Mucosa of rectum (tissue), 2 donors: Measurements from ENCODE around the gene XRCC1.

ENCODE experiments used
- H3K27ac ChIP-seq, 2 donors: one replicate each; pipeline ENCODE4 v1.7.0; 2013; ENCODE audit warnings: inconsistent platforms in 2 of 2, low read depth in 2 of 2, low read length in 2 of 2
- H3K27me3 ChIP-seq, 2 donors: one replicate each; pipeline ENCODE4 v1.7.0; 2013; ENCODE audit warnings: low read length in 2 of 2; ENCODE audit not compliant: control insufficient read depth in 2 of 2, insufficient read depth in 2 of 2
- H3K36me3 ChIP-seq, 2 donors: one replicate each; pipeline ENCODE4 v1.7.0; 2013; ENCODE audit warnings: low read length in 2 of 2; ENCODE audit not compliant: control insufficient read depth in 2 of 2, insufficient read depth in 2 of 2
- H3K4me1 ChIP-seq, 2 donors: one replicate each; pipeline ENCODE4 v1.7.0; 2013; ENCODE audit warnings: low read length in 2 of 2, mild to moderate bottlenecking in 1 of 2; ENCODE audit not compliant: control insufficient read depth in 2 of 2, insufficient read depth in 2 of 2
- H3K4me3 ChIP-seq, 2 donors: one replicate each; pipeline ENCODE4 v1.7.0; 2013; ENCODE audit warnings: low read length in 2 of 2
- H3K9ac ChIP-seq, 2 donors: one replicate each; pipeline ENCODE4 v1.7.0; 2013; ENCODE audit warnings: low read length in 2 of 2, low read depth in 1 of 2, mild to moderate bottlenecking in 1 of 2
- H3K9me3 ChIP-seq, 2 donors: one replicate each; pipeline ENCODE4 v1.7.0; 2013; ENCODE audit warnings: low read length in 2 of 2; ENCODE audit not compliant: control insufficient read depth in 2 of 2
- donor health status: healthy.
- donor health status: Normal muscosa, but diverticular disease.

The XRCC1 gene

DNA sequence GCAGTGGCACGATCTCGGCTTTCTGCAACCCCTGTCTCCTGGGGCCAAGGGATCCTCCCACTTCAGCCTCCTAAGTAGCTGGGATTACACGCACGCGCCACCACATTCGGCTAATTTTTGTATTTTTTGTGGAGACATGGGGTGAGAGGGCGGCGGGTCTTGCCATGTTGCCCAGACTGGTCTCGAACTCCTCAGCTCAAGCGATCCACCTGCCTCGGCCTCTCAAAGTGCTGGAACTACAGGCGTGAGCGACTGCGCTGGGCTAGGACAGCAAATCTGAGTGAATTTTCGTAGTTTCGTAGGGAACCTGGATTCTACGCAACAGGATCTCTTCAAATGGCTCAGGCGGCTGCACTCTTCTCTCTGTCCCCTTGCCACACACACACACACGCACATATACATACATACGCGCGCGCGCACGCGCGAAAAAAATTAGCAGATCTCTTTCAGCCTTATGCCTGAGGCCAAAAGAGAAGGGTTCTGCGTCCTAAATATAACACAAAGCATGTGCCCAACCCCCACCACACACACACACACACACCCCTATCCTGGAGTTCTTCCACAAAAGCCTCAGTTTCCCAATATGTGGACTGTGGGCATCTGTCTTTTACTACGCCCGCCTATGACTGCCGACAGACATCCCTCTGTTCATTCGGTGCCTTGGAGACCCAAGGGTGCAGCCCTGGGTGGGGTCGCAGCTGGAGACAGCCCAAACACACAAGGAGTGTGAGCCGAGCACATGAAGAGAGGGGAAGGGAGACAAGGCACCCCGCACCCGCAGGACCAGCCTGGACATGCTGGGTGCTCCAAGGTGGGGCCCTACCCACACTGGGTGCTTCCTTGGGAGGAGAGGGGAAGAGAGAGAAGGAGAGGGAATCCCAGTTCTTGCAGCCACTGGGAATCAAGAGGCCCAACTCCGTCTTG is 890 bp upstream of the XRCC1 start:
- Histone ChIP-seq H3K9ac (peak overlapping the region; percentile 18 to 41), H3K9me3 (no peaks in the 10 kb centered on the region), H3K27ac (peak overlapping the region; percentile 15 to 23), H3K36me3 (no peaks in the 10 kb centered on the region), H3K27me3 (no peaks in the 10 kb centered on the region), H3K4me1 (peaks cover 11 to 14% of the 10 kb centered on the region in 2 donors), H3K4me3 (peak overlapping the region; percentile 77 to 98)

DNA sequence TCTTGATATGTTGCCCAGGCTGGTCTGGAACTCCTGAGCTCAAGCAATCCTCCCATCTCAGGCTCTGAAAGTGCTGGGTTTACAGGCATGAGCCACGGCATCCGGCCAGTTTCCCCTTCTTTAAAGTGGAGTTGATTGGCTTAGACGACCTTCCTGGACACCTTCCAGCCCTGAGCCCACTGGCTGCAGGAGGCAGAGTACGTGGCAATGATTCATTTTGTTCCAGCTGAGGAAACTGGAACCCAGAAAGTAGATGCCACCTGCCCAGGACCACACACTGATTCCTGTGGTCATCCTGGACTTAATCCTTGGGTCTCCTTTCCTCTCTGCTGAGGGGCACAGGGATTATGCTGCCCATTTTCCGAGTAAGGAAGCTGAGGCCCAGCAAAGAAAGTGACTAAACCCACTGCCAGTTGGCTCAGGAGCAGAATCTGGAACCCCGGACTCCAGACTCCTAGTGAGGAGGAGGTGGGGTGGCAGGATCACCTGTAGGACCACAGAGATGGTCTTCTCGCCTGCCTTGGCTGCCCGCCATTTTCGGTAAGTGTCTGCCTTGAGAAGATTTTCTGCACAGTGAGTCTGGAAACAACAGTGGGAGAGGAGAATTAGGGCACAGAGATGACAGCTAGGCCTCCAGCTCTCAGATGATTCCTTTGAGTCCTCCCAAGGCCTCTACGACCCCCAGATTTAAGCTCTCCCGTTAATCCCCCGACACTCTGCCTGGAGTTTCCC is 737 bp downstream of the XRCC1 start:
- peak overlapping the region; percentile 63 to 90 for H3K27ac ChIP-seq
- no peaks in the 10 kb centered on the region for H3K9me3 ChIP-seq
- peak overlapping the region; percentile 77 to 98 for H3K4me3 ChIP-seq
- H3K36me3 ChIP-seq, result peaks cover 0 to 3% of the 10 kb centered on the region in 2 donors
- peak overlapping the region; percentile 89 to 98 for H3K9ac ChIP-seq
- peaks cover 11 to 14% of the 10 kb centered on the region in 2 donors for H3K4me1 ChIP-seq
- H3K27me3 ChIP-seq, result no peaks in the 10 kb centered on the region

GRCh38 chr19:43572171-43572588 is 3.1 kb downstream of the XRCC1 start:
- peaks cover 0 to 3% of the 10 kb centered on the region in 2 donors for H3K36me3 ChIP-seq
- no peaks in the 10 kb centered on the region for H3K27me3 ChIP-seq
- H3K9ac ChIP-seq, result peak overlapping the region in 1 of 2 donors; percentile 11
- no peak overlapping the region for H3K4me3 ChIP-seq
- H3K9me3 ChIP-seq, result no peaks in the 10 kb centered on the region
- peaks cover 11 to 14% of the 10 kb centered on the region in 2 donors for H3K4me1 ChIP-seq
- H3K27ac ChIP-seq, result no peak overlapping the region

- Histone ChIP-seq H3K27ac (no peak overlapping the region), H3K9me3 (no peaks in the 10 kb centered on the region), H3K4me3 (no peak overlapping the region), H3K36me3 (peaks cover 0 to 3% of the 10 kb centered on the region in 2 donors), H3K27me3 (no peaks in the 10 kb centered on the region), H3K4me1 (peaks cover 7 to 9% of the 10 kb centered on the region in 2 donors), H3K9ac (no peak overlapping the region)
Measured at GRCh38 chr19:43570174-43570791, 5.0 kb downstream of the XRCC1 start.

DNA sequence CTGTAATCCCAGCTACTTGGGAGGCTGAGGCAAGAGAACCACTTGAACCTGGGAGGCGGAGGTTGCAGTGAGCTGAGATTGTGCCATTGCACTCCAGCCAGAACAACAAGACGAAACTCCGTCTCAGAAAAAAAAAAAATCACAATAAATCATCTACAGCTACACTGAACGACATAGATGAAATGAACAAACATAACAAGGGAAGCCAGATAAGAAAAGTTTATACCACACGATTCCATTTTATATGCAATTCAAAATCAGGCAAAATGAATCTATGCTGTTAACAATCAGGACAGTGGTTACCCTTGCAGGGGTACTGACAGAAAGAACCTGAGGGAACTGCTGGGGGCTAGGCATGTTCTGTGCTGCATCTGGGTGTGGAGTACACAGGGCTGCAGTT is 5.7 kb downstream of the XRCC1 start:
- H3K27ac ChIP-seq, result no peak overlapping the region
- no peaks in the 10 kb centered on the region for H3K9me3 ChIP-seq
- peaks cover 3 to 4% of the 10 kb centered on the region in 2 donors for H3K4me1 ChIP-seq
- H3K36me3 ChIP-seq, result peaks cover 0 to 3% of the 10 kb centered on the region in 2 donors
- no peaks in the 10 kb centered on the region for H3K27me3 ChIP-seq
- no peak overlapping the region for H3K4me3 ChIP-seq
- no peak overlapping the region for H3K9ac ChIP-seq

GRCh38 chr19:43564800-43565199 is 10.5 kb downstream of the XRCC1 start:
- H3K27me3 ChIP-seq, result no peaks in the 10 kb centered on the region
- H3K4me1 ChIP-seq, result peaks cover 0 to 6% of the 10 kb centered on the region in 2 donors
- H3K4me3 ChIP-seq, result no peak overlapping the region
- H3K9me3 ChIP-seq, result no peaks in the 10 kb centered on the region
- no peak overlapping the region for H3K9ac ChIP-seq
- peaks cover 6 to 12% of the 10 kb centered on the region in 2 donors for H3K36me3 ChIP-seq
- H3K27ac ChIP-seq, result no peak overlapping the region

- Histone ChIP-seq H3K4me3 (no peak overlapping the region), H3K27ac (no peak overlapping the region), H3K36me3 (peaks cover 6 to 12% of the 10 kb centered on the region in 2 donors), H3K4me1 (peaks cover 0 to 6% of the 10 kb centered on the region in 2 donors), H3K9ac (no peak overlapping the region), H3K9me3 (no peaks in the 10 kb centered on the region), H3K27me3 (no peaks in the 10 kb centered on the region)
Measured at GRCh38 chr19:43563816-43564457, 11.4 kb downstream of the XRCC1 start.

- H3K27ac ChIP-seq, result peak overlapping the region; percentile 57 to 80
Measured at GRCh38 chr19:43562698-43563241, 12.6 kb downstream of the XRCC1 start.

DNA sequence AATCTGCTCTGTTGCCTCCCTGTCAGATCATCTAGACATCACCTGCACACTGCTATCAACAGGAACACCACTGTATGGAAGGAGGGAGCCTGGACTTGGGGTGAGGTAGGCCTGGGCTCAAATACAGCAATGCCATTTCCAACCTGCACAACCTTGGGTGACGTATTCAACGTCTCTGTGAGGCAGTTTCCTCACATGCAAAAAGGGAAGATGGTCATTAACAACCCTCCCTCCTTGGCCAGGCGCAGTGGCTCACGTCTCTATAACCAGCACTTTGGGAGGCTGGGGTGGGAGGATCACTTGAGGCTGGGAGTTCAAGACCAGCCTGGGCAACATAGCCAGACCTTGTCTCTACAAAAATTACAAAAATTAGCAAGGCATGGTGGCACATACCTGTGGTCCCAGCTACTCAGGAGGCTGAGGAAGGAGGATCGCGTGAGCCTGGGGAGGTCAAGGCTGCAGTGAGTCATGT is 13.1 kb downstream of the XRCC1 start:
- Histone ChIP-seq H3K27me3 (no peaks in the 10 kb centered on the region), H3K9ac (no peak overlapping the region), H3K4me1 (peaks cover 0 to 6% of the 10 kb centered on the region in 2 donors), H3K27ac (peak overlapping the region; percentile 57 to 80), H3K9me3 (no peaks in the 10 kb centered on the region), H3K36me3 (peaks cover 6 to 12% of the 10 kb centered on the region in 2 donors), H3K4me3 (peak overlapping the region in 1 of 2 donors; percentile 26)

More at GRCh38 chr19:43562698-43563241, 12.6 kb downstream of the XRCC1 start:
- peaks cover 6 to 12% of the 10 kb centered on the region in 2 donors for H3K36me3 ChIP-seq
- peaks cover 0 to 6% of the 10 kb centered on the region in 2 donors for H3K4me1 ChIP-seq
- no peaks in the 10 kb centered on the region for H3K9me3 ChIP-seq
- H3K27me3 ChIP-seq, result no peaks in the 10 kb centered on the region
- H3K9ac ChIP-seq, result no peak overlapping the region
- H3K4me3 ChIP-seq, result peak overlapping the region in 1 of 2 donors; percentile 37
